Astrocyte of the cerebellum (primary cell): ENCODE results near the gene PI3.

Experiments used
- DNase-seq: peaks from one replicate; pipeline ENCODE4 v3.0.0-alpha.2; 2011; ENCODE audit warnings: low read depth
- H3K4me3 ChIP-seq: 2 replicates; pipeline ENCODE4 v1.5.1; 2011; ENCODE audit warnings: mild to moderate bottlenecking, low read depth, low read length, moderate library complexity
- in situ Hi-C: cut with HindIII; loops from 2 replicates; pipeline ENCODE4 v1.10.0; 2017; ENCODE audit warnings: low sequenced_read_pairs
- TF ChIP-seq, protein P1 (sequence below): IDR thresholded peaks from 2 replicates; pipeline ENCODE4 v1.5.1; 2012; ENCODE audit warnings: low read length, low read depth, moderate library complexity, mild to moderate bottlenecking; ENCODE audit errors: missing control alignments

The PI3 gene

DNA sequence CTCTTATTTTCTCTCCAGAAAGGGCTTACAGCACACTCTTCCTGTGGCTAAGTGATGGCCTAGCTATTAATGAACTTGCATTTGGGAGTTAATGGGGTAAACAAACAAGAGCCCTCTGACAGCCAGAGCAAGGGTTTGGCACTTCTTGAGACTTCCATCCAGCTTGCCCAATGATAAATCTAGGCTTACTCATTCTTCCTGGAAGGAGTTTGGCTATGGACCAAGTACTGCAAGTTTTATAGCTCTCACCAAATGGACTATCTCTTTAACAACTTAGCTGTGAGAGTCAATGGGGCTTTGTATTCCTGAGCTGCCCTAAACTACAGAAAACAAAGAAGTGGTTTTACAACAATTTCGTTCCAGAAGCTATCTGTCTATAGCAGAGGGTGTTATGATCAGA lies 16.7 kb upstream of the PI3 start:
- peak; percentile 35 for DNase-seq
- in situ Hi-C loops: no loop called here
- TF ChIP-seq, protein P1, sequence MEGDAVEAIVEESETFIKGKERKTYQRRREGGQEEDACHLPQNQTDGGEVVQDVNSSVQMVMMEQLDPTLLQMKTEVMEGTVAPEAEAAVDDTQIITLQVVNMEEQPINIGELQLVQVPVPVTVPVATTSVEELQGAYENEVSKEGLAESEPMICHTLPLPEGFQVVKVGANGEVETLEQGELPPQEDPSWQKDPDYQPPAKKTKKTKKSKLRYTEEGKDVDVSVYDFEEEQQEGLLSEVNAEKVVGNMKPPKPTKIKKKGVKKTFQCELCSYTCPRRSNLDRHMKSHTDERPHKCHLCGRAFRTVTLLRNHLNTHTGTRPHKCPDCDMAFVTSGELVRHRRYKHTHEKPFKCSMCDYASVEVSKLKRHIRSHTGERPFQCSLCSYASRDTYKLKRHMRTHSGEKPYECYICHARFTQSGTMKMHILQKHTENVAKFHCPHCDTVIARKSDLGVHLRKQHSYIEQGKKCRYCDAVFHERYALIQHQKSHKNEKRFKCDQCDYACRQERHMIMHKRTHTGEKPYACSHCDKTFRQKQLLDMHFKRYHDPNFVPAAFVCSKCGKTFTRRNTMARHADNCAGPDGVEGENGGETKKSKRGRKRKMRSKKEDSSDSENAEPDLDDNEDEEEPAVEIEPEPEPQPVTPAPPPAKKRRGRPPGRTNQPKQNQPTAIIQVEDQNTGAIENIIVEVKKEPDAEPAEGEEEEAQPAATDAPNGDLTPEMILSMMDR: no peak
- no peak overlapping the region for H3K4me3 ChIP-seq

DNA sequence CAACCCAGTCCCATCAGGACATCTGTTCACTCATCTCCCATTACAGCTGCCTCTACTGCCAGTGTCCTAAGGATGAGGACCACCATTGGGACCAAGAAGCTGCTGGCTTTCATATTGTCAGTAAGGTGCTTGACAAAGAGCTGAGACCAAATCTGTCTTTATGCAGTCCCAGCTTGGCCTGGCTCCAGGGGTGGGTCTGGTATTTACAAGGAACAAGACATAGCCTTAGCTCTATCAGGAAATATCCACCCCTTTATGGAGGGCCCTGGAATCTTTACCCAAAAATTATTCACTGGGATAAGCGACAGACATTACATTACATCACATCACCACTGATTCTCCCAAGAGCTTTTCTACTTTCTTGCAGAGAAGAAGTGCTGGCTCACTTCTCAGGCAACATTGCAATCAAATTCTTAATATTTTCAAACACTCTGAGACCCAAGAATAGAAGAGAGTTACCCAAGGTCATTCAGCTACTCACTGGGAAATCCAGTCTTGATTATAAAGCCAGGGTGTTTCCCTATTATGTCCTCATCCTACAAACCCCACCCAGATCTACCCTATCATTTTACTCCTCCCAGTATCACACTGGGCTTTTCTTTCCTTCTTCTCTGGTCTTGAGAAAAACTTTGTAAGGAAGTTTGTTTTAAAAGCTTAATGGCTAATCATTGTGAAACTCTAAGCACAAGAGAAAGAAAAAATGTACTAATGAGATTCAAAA lies 11.5 kb upstream of the PI3 start:
- H3K4me3 ChIP-seq: no peak overlapping the region
- DNase-seq: no peak
- TF ChIP-seq, protein P1: no peak
- in situ Hi-C loops: no loop called here

DNA sequence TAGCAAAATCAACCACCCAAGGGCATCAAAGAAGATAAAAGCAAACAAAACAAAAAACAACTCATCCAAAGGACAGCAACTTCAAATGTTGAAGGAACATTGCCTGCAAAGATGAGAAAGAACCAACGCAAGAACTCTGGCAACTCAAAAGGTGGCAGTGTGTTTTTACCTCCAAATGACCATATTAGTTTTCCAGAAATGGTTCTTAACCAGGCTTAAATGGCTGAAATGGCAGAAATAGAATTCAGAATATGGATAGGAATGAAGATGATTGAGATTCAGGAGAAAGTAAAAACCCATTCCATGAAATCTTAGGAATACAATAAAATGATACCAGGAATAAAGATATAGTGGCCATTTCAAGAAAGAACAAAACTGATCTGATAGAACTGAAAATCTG lies 9.8 kb upstream of the PI3 start:
- H3K4me3 ChIP-seq: no peak overlapping the region
- in situ Hi-C loops: no loop called here
- TF ChIP-seq, protein P1: no peak
- no peak for DNase-seq

DNA sequence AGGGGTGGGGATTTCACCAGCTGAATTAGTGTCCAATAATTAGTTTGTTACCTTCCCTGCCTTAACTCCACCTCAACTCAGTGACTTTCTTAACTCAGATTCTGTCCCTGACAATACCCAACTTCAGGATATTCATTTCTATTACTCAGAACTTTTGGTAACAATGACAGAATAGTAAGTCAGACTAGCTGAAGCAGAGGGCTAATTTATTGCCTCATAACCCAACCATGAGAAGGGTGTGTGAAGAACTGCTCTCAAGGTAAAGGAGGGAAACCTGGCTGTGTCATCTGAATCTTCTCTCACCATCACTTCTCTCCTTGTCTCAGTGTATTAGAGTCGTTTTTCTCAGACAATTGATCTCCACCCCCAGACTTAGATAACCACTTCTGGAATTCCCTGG lies 1.2 kb upstream of the PI3 start:
- TF ChIP-seq, protein P1: no peak
- in situ Hi-C loops: no loop called here
- DNase-seq: no peak
- no peak overlapping the region for H3K4me3 ChIP-seq

DNA sequence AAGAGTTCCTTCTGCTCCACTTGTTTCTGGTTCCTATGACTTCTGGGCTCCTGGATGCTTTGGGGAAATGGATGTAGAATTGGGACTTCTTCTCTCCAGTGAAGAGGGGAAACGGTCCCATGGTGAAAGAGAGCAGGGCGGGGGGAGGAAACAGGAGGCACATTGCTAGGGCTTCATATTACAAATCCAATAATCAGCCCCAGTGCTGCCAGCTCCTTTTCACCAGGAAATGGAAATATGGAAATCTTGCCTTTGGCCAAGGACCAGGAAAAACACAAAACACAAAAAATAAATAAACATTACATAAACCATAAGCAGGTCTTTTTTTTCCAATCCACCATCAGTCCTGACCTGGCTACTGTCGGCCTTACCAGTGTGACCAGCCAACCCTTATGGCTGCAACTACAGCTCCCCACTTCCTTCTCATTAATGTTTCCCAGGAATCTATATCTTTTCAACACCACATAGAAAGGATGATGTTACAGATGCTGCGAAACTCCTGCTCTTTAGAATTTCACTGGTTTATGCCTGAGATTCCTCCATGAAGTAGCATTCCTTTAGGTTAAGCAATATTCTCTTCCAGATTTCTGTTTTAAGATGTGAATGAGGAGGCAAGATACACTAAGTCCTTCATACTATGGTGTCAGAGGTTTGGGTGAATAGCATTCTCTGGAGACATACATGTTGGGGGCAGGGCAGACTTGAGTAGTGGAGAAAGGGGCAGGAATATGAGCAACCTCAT lies 2.0 kb downstream of the PI3 start:
- in situ Hi-C loops: no loop called here
- TF ChIP-seq, protein P1: no peak
- DNase-seq: no peak
- no peak overlapping the region for H3K4me3 ChIP-seq

DNA sequence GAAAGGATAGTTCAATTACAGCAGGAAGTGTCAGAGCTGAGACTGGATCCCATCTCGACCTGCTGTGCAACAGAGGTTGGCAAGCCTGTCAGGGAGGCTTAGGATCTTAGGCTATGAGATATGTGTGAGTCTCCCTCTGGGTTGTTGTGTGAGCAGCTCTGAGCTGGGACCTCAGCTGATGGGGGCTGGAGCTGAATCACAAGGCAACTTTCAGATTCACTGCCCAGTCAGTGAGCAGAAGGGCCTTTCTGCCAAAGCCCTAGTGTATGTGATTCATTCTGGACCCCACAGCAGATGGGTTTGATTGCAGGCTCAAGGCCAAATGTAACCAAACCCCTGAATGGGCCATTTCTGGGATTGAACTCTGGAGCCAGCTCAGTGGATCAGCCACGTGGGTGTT lies 4.5 kb downstream of the PI3 start:
- TF ChIP-seq, protein P1: no peak
- no peak for DNase-seq
- no peak overlapping the region for H3K4me3 ChIP-seq
- in situ Hi-C loops: no loop called here
